GM23338 (cell line): ENCODE results near the gene CDK17. TPM values are rescaled to one million over a fixed set of nuclear protein-coding genes. Genes with fewer than 3 reads are reported as not detected.

Source experiments
- ATAC-seq: fragments of 200-7000 bp; cut with Tn5 transposase; 3 replicates; pipeline ENCODE4 v1.9.1; 2020
- DNase-seq: peaks from one replicate; pipeline ENCODE4 v3.0.0-alpha.2; 2015; ENCODE audit warnings: low spot score
- H2AFZ ChIP-seq: fragments of 200-600 bp; sonication (generic); 2 replicates; pipeline ENCODE4 v1.8.0; 2016; ENCODE audit warnings: antibody characterized with exemption, mild to moderate bottlenecking, moderate library complexity
- H3F3A ChIP-seq: fragments of 200-600 bp; sonication (generic); replicated peaks from 2 replicates; pipeline ENCODE4 v1.8.0; 2017; ENCODE audit warnings: antibody characterized with exemption, mixed run types, low read depth
- H3K27ac ChIP-seq: fragments of 200-600 bp; sonication (generic); 2 replicates; pipeline ENCODE4 v1.6.1; 2016; ENCODE audit warnings: low read depth
- H3K27me3 ChIP-seq: fragments of 200-600 bp; sonication (generic); 2 replicates; pipeline ENCODE4 v1.8.0; 2016; ENCODE audit warnings: mild to moderate bottlenecking, mixed run types, moderate library complexity; ENCODE audit not compliant: insufficient read depth
- H3K36me3 ChIP-seq: fragments of 200-600 bp; sonication (generic); 2 replicates; pipeline ENCODE4 v1.8.0; 2016; ENCODE audit warnings: mild to moderate bottlenecking; ENCODE audit not compliant: insufficient read depth
- H3K4me1 ChIP-seq: fragments of 200-600 bp; sonication (generic); 2 replicates; pipeline ENCODE4 v1.8.0; 2016; ENCODE audit warnings: mild to moderate bottlenecking, moderate library complexity; ENCODE audit not compliant: insufficient read depth
- H3K4me2 ChIP-seq: fragments of 200-600 bp; sonication (generic); 2 replicates; pipeline ENCODE4 v1.7.1; 2017; ENCODE audit warnings: mixed run types
- H3K4me3 ChIP-seq: fragments of 200-600 bp; sonication (generic); 2 replicates; pipeline ENCODE4 v1.6.1; 2016; ENCODE audit warnings: mixed run types
- H3K79me2 ChIP-seq: fragments of 200-600 bp; sonication (generic); replicated peaks from 2 replicates; pipeline ENCODE4 v1.8.0; 2017; ENCODE audit warnings: mild to moderate bottlenecking; ENCODE audit not compliant: insufficient read depth
- H3K9me2 ChIP-seq: fragments of 200-600 bp; sonication (generic); 2 replicates; pipeline ENCODE4 v1.8.0; 2017; ENCODE audit not compliant: insufficient read depth
- H4K20me1 ChIP-seq: fragments of 200-600 bp; sonication (generic); replicated peaks from 2 replicates; pipeline ENCODE4 v1.8.0; 2017; ENCODE audit warnings: mild to moderate bottlenecking; ENCODE audit not compliant: insufficient read depth
- H3K27ac Mint-ChIP-seq: 2 replicates; pipeline ENCODE4 v1.8.0; 2020; ENCODE audit warnings: inconsistent platforms, mild to moderate bottlenecking, moderate library complexity, mixed read lengths
- H3K27me3 Mint-ChIP-seq: 3 replicates; pipeline ENCODE4 v1.8.0; 2022; ENCODE audit warnings: low read depth, mild to moderate bottlenecking, moderate library complexity, mixed read lengths, inconsistent platforms; ENCODE audit not compliant: insufficient read depth, poor library complexity
- H3K36me3 Mint-ChIP-seq: 3 replicates; pipeline ENCODE4 v1.8.0; 2021; ENCODE audit warnings: low read depth, mild to moderate bottlenecking, inconsistent platforms, moderate library complexity, mixed read lengths
- H3K4me1 Mint-ChIP-seq: 3 replicates; pipeline ENCODE4 v1.8.0; 2020; ENCODE audit warnings: mild to moderate bottlenecking, inconsistent platforms, mixed read lengths
- H3K4me3 Mint-ChIP-seq: 3 replicates; pipeline ENCODE4 v1.8.0; 2021; ENCODE audit warnings: moderate library complexity, mild to moderate bottlenecking, inconsistent platforms, mixed read lengths
- H3K9me3 Mint-ChIP-seq: 3 replicates; pipeline ENCODE4 v1.8.0; 2020; ENCODE audit warnings: moderate library complexity, mild to moderate bottlenecking, inconsistent platforms, mixed read lengths
- CREB1 ChIP-seq: fragments of 250-450 bp; sonication (Bioruptor Pico); IDR thresholded peaks from 2 replicates; pipeline ENCODE4 v1.5.0; 2020; ENCODE audit warnings: low read depth, mild to moderate bottlenecking, moderate library complexity
- CTCF ChIP-seq, 2 experiments: fragments of 200-600 bp in 1 of 2; sonication (generic) in 1 of 2; conservative IDR thresholded peaks; 2 replicates each; pipeline versions ENCODE4 v1.5.1 to v1.6.1; 2016 to 2017; ENCODE audit warnings: antibody characterized with exemption in 2 of 2, low read depth in 2 of 2, mild to moderate bottlenecking in 2 of 2, moderate library complexity in 1 of 2
- EZH2 ChIP-seq: fragments of 200-600 bp; sonication (generic); IDR thresholded peaks from one replicate; pipeline ENCODE4 v1.8.0; 2017; ENCODE audit warnings: antibody characterized with exemption, mild to moderate bottlenecking, low read depth; ENCODE audit not compliant: unreplicated experiment
- EZH2phosphoT487 ChIP-seq: fragments of 200-600 bp; sonication (generic); IDR thresholded peaks from one replicate; pipeline ENCODE4 v1.8.1; 2018; ENCODE audit warnings: antibody characterized with exemption; ENCODE audit not compliant: unreplicated experiment
- JUNB ChIP-seq: IDR thresholded peaks from one replicate; pipeline ENCODE4 v1.6.1; 2016; ENCODE audit warnings: antibody characterized with exemption; ENCODE audit not compliant: unreplicated experiment
- NANOG ChIP-seq: IDR thresholded peaks from 2 replicates; pipeline ENCODE4 v1.6.1; 2016; ENCODE audit warnings: antibody characterized with exemption, borderline replicate concordance
- POLR2AphosphoS5 ChIP-seq: IDR thresholded peaks from 2 replicates; pipeline ENCODE4 v1.6.1; 2016; ENCODE audit warnings: antibody characterized with exemption, low read depth
- REST ChIP-seq: IDR thresholded peaks from one replicate; pipeline ENCODE4 v1.6.1; 2018; ENCODE audit warnings: antibody characterized with exemption; ENCODE audit not compliant: unreplicated experiment
- STAT1 ChIP-seq: IDR thresholded peaks from one replicate; pipeline ENCODE4 v1.6.1; 2016; ENCODE audit warnings: antibody characterized with exemption; ENCODE audit not compliant: unreplicated experiment
- ZNF114 ChIP-seq: fragments of 250-450 bp; sonication (Bioruptor Pico); IDR thresholded peaks from 2 replicates; pipeline ENCODE4 v1.5.0; 2020; ENCODE audit warnings: mild to moderate bottlenecking, moderate library complexity
- ZNF331 ChIP-seq: fragments of 250-450 bp; sonication (Bioruptor Pico); IDR thresholded peaks from 2 replicates; pipeline ENCODE4 v1.5.0; 2020; ENCODE audit warnings: low read depth, mild to moderate bottlenecking, moderate library complexity
- polyA plus RNA-seq: library from polyadenylated mRNA; unstranded; fragments of >200 nt; fragmentation: Nextera tagmentation; extraction: Ambion mirVana; gene quantifications from 2 replicates; pipeline ENCODE4 v1.2.1, GENCODE V29; 2016
- total RNA-seq: library from RNA; depleted of rRNA; stranded (reverse); fragments of >200 nt; shearing (Covaris generic); gene quantifications from 2 replicates; pipeline ENCODE4 v1.2.3, GENCODE V29; 2014
- TF ChIP-seq, protein P1 (sequence below): fragments of 250-450 bp; sonication (Bioruptor Pico); IDR thresholded peaks from 2 replicates; pipeline ENCODE4 v1.5.0; 2020; ENCODE audit warnings: mild to moderate bottlenecking, moderate library complexity
- TF ChIP-seq, protein P2 (sequence below): IDR thresholded peaks from 2 replicates; pipeline ENCODE4 v1.6.1; 2016; ENCODE audit warnings: antibody characterized with exemption

Gene CDK17
- total and polyA plus RNA-seq, 2 experiments from 2014 or later: 7.6 to 34.2 TPM

DNA sequence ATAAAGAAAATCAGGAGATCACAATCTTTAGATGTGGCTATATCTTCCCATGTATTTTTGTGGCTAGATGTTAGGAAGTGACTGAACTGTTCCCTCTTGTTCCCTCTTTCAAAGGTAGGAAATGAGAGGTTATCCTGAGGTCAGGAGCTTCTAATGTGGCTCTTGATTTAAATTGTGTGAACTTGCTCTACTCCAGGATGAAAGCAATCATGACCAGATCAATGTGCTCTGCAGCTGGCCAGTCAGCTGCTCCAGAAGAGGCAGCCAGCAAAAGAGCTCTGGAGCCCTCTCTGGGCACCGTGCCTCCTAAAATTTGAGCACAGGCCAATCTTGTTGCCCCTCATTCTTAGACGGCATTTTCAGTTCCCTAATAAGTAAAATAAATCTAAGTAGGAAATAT is 32.0 kb downstream of the CDK17 start (continued):
- no peak for TF ChIP-seq ZNF331 (CRISPR knock-in tag)

DNA sequence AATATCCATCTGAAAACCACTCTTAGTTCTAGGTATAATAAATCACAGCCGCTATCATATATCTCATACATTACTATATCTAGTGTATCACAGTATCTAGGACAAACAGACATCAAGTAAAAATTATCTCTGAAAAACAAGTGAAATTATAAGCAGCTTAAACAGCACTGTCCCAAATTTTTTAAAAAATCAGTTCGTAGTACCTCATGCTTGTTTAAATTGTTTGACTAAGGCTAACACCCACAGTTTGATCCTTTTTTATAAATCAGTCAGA is 33.9 kb downstream of the CDK17 start:
- ATAC-seq (no peak), DNase-seq (no peak)
- H3K4me1 ChIP-seq: peaks cover 6% of the 10 kb centered on the region; the same call in 1 of the 2 replicates
- H3K4me3 ChIP-seq: no peak overlapping the region
- no peak for TF ChIP-seq JUNB
- no peak for TF ChIP-seq CTCF (conservative IDR thresholded peaks at IDR 0.05; ENCODE audit: low read depth in 2 of 2)
- TF ChIP-seq, protein P1, sequence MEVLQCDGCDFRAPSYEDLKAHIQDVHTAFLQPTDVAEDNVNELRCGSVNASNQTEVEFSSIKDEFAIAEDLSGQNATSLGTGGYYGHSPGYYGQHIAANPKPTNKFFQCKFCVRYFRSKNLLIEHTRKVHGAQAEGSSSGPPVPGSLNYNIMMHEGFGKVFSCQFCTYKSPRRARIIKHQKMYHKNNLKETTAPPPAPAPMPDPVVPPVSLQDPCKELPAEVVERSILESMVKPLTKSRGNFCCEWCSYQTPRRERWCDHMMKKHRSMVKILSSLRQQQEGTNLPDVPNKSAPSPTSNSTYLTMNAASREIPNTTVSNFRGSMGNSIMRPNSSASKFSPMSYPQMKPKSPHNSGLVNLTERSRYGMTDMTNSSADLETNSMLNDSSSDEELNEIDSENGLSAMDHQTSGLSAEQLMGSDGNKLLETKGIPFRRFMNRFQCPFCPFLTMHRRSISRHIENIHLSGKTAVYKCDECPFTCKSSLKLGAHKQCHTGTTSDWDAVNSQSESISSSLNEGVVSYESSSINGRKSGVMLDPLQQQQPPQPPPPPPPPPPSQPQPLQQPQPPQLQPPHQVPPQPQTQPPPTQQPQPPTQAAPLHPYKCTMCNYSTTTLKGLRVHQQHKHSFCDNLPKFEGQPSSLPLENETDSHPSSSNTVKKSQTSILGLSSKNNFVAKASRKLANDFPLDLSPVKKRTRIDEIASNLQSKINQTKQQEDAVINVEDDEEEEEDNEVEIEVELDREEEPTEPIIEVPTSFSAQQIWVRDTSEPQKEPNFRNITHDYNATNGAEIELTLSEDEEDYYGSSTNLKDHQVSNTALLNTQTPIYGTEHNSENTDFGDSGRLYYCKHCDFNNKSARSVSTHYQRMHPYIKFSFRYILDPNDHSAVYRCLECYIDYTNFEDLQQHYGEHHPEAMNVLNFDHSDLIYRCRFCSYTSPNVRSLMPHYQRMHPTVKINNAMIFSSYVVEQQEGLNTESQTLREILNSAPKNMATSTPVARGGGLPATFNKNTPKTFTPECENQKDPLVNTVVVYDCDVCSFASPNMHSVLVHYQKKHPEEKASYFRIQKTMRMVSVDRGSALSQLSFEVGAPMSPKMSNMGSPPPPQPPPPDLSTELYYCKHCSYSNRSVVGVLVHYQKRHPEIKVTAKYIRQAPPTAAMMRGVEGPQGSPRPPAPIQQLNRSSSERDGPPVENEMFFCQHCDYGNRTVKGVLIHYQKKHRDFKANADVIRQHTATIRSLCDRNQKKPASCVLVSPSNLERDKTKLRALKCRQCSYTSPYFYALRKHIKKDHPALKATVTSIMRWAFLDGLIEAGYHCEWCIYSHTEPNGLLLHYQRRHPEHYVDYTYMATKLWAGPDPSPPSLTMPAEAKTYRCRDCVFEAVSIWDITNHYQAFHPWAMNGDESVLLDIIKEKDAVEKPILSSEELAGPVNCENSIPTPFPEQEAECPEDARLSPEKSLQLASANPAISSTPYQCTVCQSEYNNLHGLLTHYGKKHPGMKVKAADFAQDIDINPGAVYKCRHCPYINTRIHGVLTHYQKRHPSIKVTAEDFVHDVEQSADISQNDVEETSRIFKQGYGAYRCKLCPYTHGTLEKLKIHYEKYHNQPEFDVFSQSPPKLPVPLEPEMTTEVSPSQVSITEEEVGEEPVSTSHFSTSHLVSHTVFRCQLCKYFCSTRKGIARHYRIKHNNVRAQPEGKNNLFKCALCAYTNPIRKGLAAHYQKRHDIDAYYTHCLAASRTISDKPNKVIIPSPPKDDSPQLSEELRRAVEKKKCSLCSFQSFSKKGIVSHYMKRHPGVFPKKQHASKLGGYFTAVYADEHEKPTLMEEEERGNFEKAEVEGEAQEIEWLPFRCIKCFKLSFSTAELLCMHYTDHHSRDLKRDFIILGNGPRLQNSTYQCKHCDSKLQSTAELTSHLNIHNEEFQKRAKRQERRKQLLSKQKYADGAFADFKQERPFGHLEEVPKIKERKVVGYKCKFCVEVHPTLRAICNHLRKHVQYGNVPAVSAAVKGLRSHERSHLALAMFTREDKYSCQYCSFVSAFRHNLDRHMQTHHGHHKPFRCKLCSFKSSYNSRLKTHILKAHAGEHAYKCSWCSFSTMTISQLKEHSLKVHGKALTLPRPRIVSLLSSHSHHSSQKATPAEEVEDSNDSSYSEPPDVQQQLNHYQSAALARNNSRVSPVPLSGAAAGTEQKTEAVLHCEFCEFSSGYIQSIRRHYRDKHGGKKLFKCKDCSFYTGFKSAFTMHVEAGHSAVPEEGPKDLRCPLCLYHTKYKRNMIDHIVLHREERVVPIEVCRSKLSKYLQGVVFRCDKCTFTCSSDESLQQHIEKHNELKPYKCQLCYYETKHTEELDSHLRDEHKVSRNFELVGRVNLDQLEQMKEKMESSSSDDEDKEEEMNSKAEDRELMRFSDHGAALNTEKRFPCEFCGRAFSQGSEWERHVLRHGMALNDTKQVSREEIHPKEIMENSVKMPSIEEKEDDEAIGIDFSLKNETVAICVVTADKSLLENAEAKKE (CRISPR knock-in tag): no peak
- TF ChIP-seq EZH2phosphoT487: no peak
- no peak for TF ChIP-seq STAT1
- no peak for TF ChIP-seq NANOG
- no peak for TF ChIP-seq ZNF331 (CRISPR knock-in tag)
- TF ChIP-seq ZNF114 (CRISPR knock-in tag): no peak
- TF ChIP-seq REST: no peak
- no peak for TF ChIP-seq EZH2
- TF ChIP-seq CREB1 (CRISPR knock-in tag): no peak
- TF ChIP-seq, protein P2, sequence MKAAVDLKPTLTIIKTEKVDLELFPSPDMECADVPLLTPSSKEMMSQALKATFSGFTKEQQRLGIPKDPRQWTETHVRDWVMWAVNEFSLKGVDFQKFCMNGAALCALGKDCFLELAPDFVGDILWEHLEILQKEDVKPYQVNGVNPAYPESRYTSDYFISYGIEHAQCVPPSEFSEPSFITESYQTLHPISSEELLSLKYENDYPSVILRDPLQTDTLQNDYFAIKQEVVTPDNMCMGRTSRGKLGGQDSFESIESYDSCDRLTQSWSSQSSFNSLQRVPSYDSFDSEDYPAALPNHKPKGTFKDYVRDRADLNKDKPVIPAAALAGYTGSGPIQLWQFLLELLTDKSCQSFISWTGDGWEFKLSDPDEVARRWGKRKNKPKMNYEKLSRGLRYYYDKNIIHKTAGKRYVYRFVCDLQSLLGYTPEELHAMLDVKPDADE: no peak
- TF ChIP-seq POLR2AphosphoS5: no peak
- H3K36me3 ChIP-seq: no peaks in the 10 kb centered on the region
- no peaks in the 10 kb centered on the region for H3F3A ChIP-seq
- no peak overlapping the region for H2AFZ ChIP-seq
- Mint-ChIP-seq H3K4me3 (no peak overlapping the region), H3K36me3 (peaks cover 2% of the 10 kb centered on the region; the same call in 1 of the 3 replicates), H3K4me1 (peaks cover 28% of the 10 kb centered on the region), H3K9me3 (no peaks in the 10 kb centered on the region), H3K27ac (no peak overlapping the region), H3K27me3 (no peaks in the 10 kb centered on the region)
- H3K27me3 ChIP-seq: no peaks in the 10 kb centered on the region
- H3K79me2 ChIP-seq: peaks cover 73% of the 10 kb centered on the region
- no peaks in the 10 kb centered on the region for H4K20me1 ChIP-seq
- no peaks in the 10 kb centered on the region for H3K9me2 ChIP-seq
- H3K4me2 ChIP-seq: no peak overlapping the region
- no peak overlapping the region for H3K27ac ChIP-seq
